ENCODE measurements around the gene WNT5A.

The WNT5A gene

DNA sequence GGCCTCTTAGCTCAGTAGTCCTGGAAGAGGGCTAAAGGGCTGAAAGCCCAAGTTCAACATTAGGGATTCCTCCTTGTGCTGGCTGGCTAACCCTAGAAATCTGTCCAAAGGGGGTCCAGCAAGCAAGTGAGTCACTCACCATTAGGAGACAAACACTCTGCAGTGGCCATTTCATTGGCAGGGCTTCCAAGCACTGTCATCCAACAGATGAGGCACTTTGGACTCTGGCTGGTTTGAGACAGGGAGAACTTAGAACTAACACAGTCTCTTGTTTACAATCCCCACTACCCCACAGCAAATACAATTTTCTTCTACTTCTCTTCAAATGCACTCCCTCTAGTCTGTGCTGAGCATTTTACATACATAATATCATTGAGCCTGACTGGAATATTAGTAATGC is 10.1 kb upstream of the WNT5A start:
- Histone ChIP-seq H3K27me3 (ENCODE audit: control insufficient read depth, low read length) (no peaks in the 10 kb centered on the region), H3K9me2 (replicated peaks; ENCODE audit: control insufficient read depth, low read length) (no peaks in the 10 kb centered on the region), H3F3A (ENCODE audit: control insufficient read depth, insufficient read depth) (no peaks in the 10 kb centered on the region), H3K36me3 (ENCODE audit: control insufficient read depth, low read length) (no peaks in the 10 kb centered on the region), H4K20me1 (ENCODE audit: control insufficient read depth, insufficient read depth, low read depth, low read length) (no peaks in the 10 kb centered on the region), H3K4me1 (ENCODE audit: control insufficient read depth, low read length) (no peaks in the 10 kb centered on the region), H3K4me3 (ENCODE audit: low read length) (no peak overlapping the region), H3K79me2 (ENCODE audit: control insufficient read depth, low read length) (no peaks in the 10 kb centered on the region), H3K27ac (ENCODE audit: low read depth, low read length) (no peak overlapping the region), H3K4me2 (ENCODE audit: low read length) (no peak overlapping the region), H3K9me3 (ENCODE audit: control insufficient read depth, insufficient read depth, low read length) (no peaks in the 10 kb centered on the region)
- no peak for TF ChIP-seq CTCF (IDR thresholded peaks at IDR 0.05; ENCODE audit: low read depth, low read length, poor library complexity, severe bottlenecking)
- TF ChIP-seq EZH2phosphoT487 (IDR thresholded peaks at IDR 0.05; ENCODE audit: borderline replicate concordance, low read length), result no peak

DNA sequence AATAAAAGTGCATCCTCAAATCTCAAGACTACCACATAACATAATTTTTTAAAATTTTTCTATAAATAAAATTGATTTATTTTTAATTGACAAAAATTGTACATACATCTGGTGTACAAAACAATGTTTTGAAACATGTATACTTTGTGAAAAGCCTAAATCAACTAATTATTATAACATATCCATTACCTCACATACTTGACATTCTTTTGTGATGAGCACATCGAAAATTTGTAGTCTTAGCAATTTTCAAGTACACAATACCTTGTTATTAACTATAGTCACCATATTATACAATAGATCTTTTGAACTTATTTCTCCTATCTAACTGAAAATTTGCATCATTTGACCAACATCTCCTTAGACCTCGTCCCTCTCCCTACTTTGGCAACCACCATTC is 7.9 kb upstream of the WNT5A start:
- Histone ChIP-seq H3K27me3 (ENCODE audit: control insufficient read depth, low read length) (peaks cover under 1% of the 10 kb centered on the region; the same call in 1 of the 2 replicates), H3K4me2 (ENCODE audit: low read length) (no peak overlapping the region), H3K9me3 (ENCODE audit: control insufficient read depth, insufficient read depth, low read length) (no peaks in the 10 kb centered on the region), H3K36me3 (ENCODE audit: control insufficient read depth, low read length) (no peaks in the 10 kb centered on the region), H3K9me2 (replicated peaks; ENCODE audit: control insufficient read depth, low read length) (no peaks in the 10 kb centered on the region), H3K4me3 (ENCODE audit: low read length) (no peak overlapping the region), H3K79me2 (ENCODE audit: control insufficient read depth, low read length) (no peaks in the 10 kb centered on the region), H4K20me1 (ENCODE audit: control insufficient read depth, insufficient read depth, low read depth, low read length) (no peaks in the 10 kb centered on the region), H3K27ac (ENCODE audit: low read depth, low read length) (no peak overlapping the region), H3F3A (ENCODE audit: control insufficient read depth, insufficient read depth) (no peaks in the 10 kb centered on the region), H3K4me1 (ENCODE audit: control insufficient read depth, low read length) (no peaks in the 10 kb centered on the region)
- TF ChIP-seq EZH2phosphoT487 (IDR thresholded peaks at IDR 0.05; ENCODE audit: borderline replicate concordance, low read length), result no peak
- TF ChIP-seq CTCF (IDR thresholded peaks at IDR 0.05; ENCODE audit: low read depth, low read length, poor library complexity, severe bottlenecking), result no peak

- Histone ChIP-seq H3K27ac (ENCODE audit: low read depth, low read length) (no peak overlapping the region), H3F3A (ENCODE audit: control insufficient read depth, insufficient read depth) (no peaks in the 10 kb centered on the region), H3K27me3 (ENCODE audit: control insufficient read depth, low read length) (peaks cover 16% of the 10 kb centered on the region), H3K4me1 (ENCODE audit: control insufficient read depth, low read length) (no peaks in the 10 kb centered on the region), H3K9me2 (replicated peaks; ENCODE audit: control insufficient read depth, low read length) (no peaks in the 10 kb centered on the region), H3K79me2 (ENCODE audit: control insufficient read depth, low read length) (no peaks in the 10 kb centered on the region), H3K4me3 (ENCODE audit: low read length) (no peak overlapping the region), H3K4me2 (ENCODE audit: low read length) (no peak overlapping the region), H3K9me3 (ENCODE audit: control insufficient read depth, insufficient read depth, low read length) (no peaks in the 10 kb centered on the region), H4K20me1 (ENCODE audit: control insufficient read depth, insufficient read depth, low read depth, low read length) (no peaks in the 10 kb centered on the region), H3K36me3 (ENCODE audit: control insufficient read depth, low read length) (no peaks in the 10 kb centered on the region)
- TF ChIP-seq EZH2phosphoT487 (IDR thresholded peaks at IDR 0.05; ENCODE audit: borderline replicate concordance, low read length) (no peak), CTCF (IDR thresholded peaks at IDR 0.05; ENCODE audit: low read depth, low read length, poor library complexity, severe bottlenecking) (no peak)
Observed at GRCh38 chr3:55492976-55493375, 5.9 kb upstream of the WNT5A start.
